ENCODE data around the gene ATXN2.

DNA sequence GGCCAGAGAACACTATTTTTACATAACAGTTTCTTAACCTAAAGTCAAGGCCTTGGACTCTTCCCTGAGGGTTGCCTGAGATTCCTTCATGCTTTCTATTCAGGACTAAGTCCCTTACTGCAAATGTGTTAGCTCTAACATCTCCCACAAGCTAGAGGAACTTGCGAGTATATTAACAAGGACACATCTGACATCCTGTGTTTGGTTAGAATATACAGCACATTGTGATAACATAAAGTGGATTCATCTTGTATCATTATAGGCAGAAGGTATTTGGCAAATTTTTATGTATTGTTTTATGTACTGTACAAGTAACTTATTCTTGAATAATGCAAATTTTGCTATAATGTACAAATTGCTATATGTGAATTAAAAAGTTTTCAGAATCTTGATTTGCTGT lies 147.9 kb downstream of the ATXN2 start:
- TF ChIP-seq TAF1 (IDR thresholded peaks at IDR 0.05; ENCODE audit: low read depth, low read length), result no peak
- TF ChIP-seq SPI1 (IDR thresholded peaks at IDR 0.05; ENCODE audit: low read depth, low read length), result no peak
- TF ChIP-seq POLR2A (IDR thresholded peaks at IDR 0.05; ENCODE audit: low read depth, low read length), result no peak
